ENCODE results near the gene CDYL. TPM values are rescaled to one million over a fixed set of nuclear protein-coding genes. Genes with fewer than 3 reads are reported as not detected.

CDYL gene
- total and polyA plus RNA-seq, 4 donors: 3.3 to 25.4 (median 11.0) TPM

- TF ChIP-seq NR2F2 (IDR thresholded peaks at IDR 0.05) (no peak), MAX (IDR thresholded peaks at IDR 0.05) (no peak), GABPA (IDR thresholded peaks at IDR 0.05 in 1 of 2, conservative IDR thresholded peaks at IDR 0.05 in 1 of 2) (no peak), FOXA1 (IDR thresholded peaks at IDR 0.05) (no peak)
Measured at GRCh38 chr6:4884646-4885340, 108.6 kb downstream of the CDYL start.

GRCh38 chr6:4885341-4885933, 109.2 kb downstream of the CDYL start:
- no peak overlapping the region for H3K9ac ChIP-seq (ENCODE audit: low read depth in 1 of 2, low read length in 2 of 2)
- H3K27me3 ChIP-seq (ENCODE audit: control insufficient read depth in 4 of 4, insufficient read depth in 4 of 4, low read length in 3 of 4): no peaks in the 10 kb centered on the region
- no peak overlapping the region for H3K27ac ChIP-seq (ENCODE audit: low read depth in 1 of 2, low read length in 2 of 2)
- TF ChIP-seq REST (IDR thresholded peaks at IDR 0.05) (no peak), GABPA (IDR thresholded peaks at IDR 0.05 in 1 of 2, conservative IDR thresholded peaks at IDR 0.05 in 1 of 2) (no peak), FOXA2 (IDR thresholded peaks at IDR 0.05) (no peak), HNF4G (IDR thresholded peaks at IDR 0.05) (no peak), FOXA1 (IDR thresholded peaks at IDR 0.05) (no peak), ATF3 (IDR thresholded peaks at IDR 0.05) (no peak), NR2F2 (IDR thresholded peaks at IDR 0.05) (no peak), CTCF (IDR thresholded peaks at IDR 0.05; ENCODE audit: low read depth, low read length, missing input control) (no peak), HNF4A (conservative IDR thresholded peaks at IDR 0.05) (no peak), TAF1 (conservative IDR thresholded peaks at IDR 0.05) (no peak), MAX (IDR thresholded peaks at IDR 0.05) (no peak), JUND (IDR thresholded peaks at IDR 0.05) (no peak), YY1 (IDR thresholded peaks at IDR 0.05) (no peak), EGR1 (IDR thresholded peaks at IDR 0.05; ENCODE audit: low read depth in 2 of 2) (no peak), SP1 (IDR thresholded peaks at IDR 0.05) (no peak), ZBTB33 (IDR thresholded peaks at IDR 0.05) (no peak), RXRA (IDR thresholded peaks at IDR 0.05) (no peak), RAD21 (IDR thresholded peaks at IDR 0.05) (no peak)
- 87% methylated on average over 4 of the region's 4 CpGs for WGBS
- H3K4me1 ChIP-seq (ENCODE audit: control insufficient read depth in 4 of 4, insufficient read depth in 4 of 4, low read length in 3 of 4): no peaks in the 10 kb centered on the region
- H3K9me3 ChIP-seq (ENCODE audit: control insufficient read depth in 4 of 4, low read length in 3 of 4): no peaks in the 10 kb centered on the region
- no peaks in the 10 kb centered on the region for H3K36me3 ChIP-seq (ENCODE audit: control insufficient read depth in 4 of 4, insufficient read depth in 3 of 4, low read depth in 1 of 4, low read length in 3 of 4)
- DNase-seq (ENCODE audit: low spot score): no peak
- H3K4me3 ChIP-seq (ENCODE audit: low read depth in 1 of 3, low read length in 3 of 3): no peak overlapping the region

More at GRCh38 chr6:4884646-4885340, 108.6 kb downstream of the CDYL start:
- 89% methylated on average over 7 of the region's 7 CpGs for WGBS
- Histone ChIP-seq H3K27me3 (ENCODE audit: control insufficient read depth in 4 of 4, insufficient read depth in 4 of 4, low read length in 3 of 4) (no peaks in the 10 kb centered on the region), H3K36me3 (ENCODE audit: control insufficient read depth in 4 of 4, insufficient read depth in 3 of 4, low read depth in 1 of 4, low read length in 3 of 4) (no peaks in the 10 kb centered on the region), H3K4me3 (ENCODE audit: low read depth in 1 of 3, low read length in 3 of 3) (no peak overlapping the region), H3K4me1 (ENCODE audit: control insufficient read depth in 4 of 4, insufficient read depth in 4 of 4, low read length in 3 of 4) (no peaks in the 10 kb centered on the region), H3K27ac (ENCODE audit: low read depth in 1 of 2, low read length in 2 of 2) (no peak overlapping the region), H3K9ac (ENCODE audit: low read depth in 1 of 2, low read length in 2 of 2) (no peak overlapping the region), H3K9me3 (ENCODE audit: control insufficient read depth in 4 of 4, low read length in 3 of 4) (no peaks in the 10 kb centered on the region)
- no peak for DNase-seq (ENCODE audit: low spot score)

All from liver (tissue), 9 donors.